Stimulated activated CD4-positive, alpha-beta T cell treated with anti-CD3 and anti-CD28 coated beads, TNF-alpha, amount 100 ng/mL, for 48 hours (primary cell): ENCODE data around the gene VPS37D.
"Not testable (repeated sequence)": the region's sequence is repeated elsewhere in the genome, so short reads cannot be mapped to it uniquely, and the experiment has no call there.

Experiments used
- DNase-seq, 3 donors: peaks; one replicate each; pipeline ENCODE4 v3.0.0-alpha.2; 2020; ENCODE audit warnings: low read depth in 3 of 3

VPS37D gene

GRCh38 chr7:73646785-73647724, 20.6 kb upstream of the VPS37D start:
- no peak for DNase-seq

- DNase-seq = peak in 1 of 3 donors; percentile 28
These were observed 19.7 kb upstream of the VPS37D start for GRCh38 chr7:73647725-73648592.

GRCh38 chr7:73648593-73649332, 18.9 kb upstream of the VPS37D start:
- DNase-seq = no peak

- DNase-seq = no peak
These were observed 18.1 kb upstream of the VPS37D start for GRCh38 chr7:73649576-73649975.

GRCh38 chr7:73650524-73650923, 17.1 kb upstream of the VPS37D start:
- no peak for DNase-seq

GRCh38 chr7:73652541-73652949, 15.1 kb upstream of the VPS37D start:
- DNase-seq = no peak

GRCh38 chr7:73655309-73655708, 12.3 kb upstream of the VPS37D start:
- not testable (repeated sequence) for DNase-seq

- no peak for DNase-seq
These were observed 7.6 kb upstream of the VPS37D start for GRCh38 chr7:73659983-73660382.

- DNase-seq = not testable (repeated sequence)
These were observed 7.0 kb upstream of the VPS37D start for GRCh38 chr7:73660594-73660993.

GRCh38 chr7:73663033-73663432, 4.6 kb upstream of the VPS37D start:
- DNase-seq = no peak

- DNase-seq = no peak
These were observed 663 bp downstream of the VPS37D start for GRCh38 chr7:73668103-73668885.

- no peak for DNase-seq
These were observed 1.2 kb downstream of the VPS37D start for GRCh38 chr7:73668886-73669230.

GRCh38 chr7:73669288-73669701, 1.7 kb downstream of the VPS37D start:
- no peak for DNase-seq

GRCh38 chr7:73669858-73670385, 2.3 kb downstream of the VPS37D start:
- no peak for DNase-seq

GRCh38 chr7:73671322-73671661, 3.7 kb downstream of the VPS37D start:
- no peak for DNase-seq

- no peak for DNase-seq
These were observed 4.3 kb downstream of the VPS37D start for GRCh38 chr7:73671857-73672445.

- DNase-seq = no peak
These were observed 7.0 kb downstream of the VPS37D start for GRCh38 chr7:73674468-73675124.

GRCh38 chr7:73676062-73676461, 8.4 kb downstream of the VPS37D start:
- DNase-seq = not testable (repeated sequence)

- no peak for DNase-seq
These were observed 11.2 kb downstream of the VPS37D start for GRCh38 chr7:73678862-73679261.

- DNase-seq = no peak
These were observed 12.1 kb downstream of the VPS37D start for GRCh38 chr7:73679709-73680108.
